ENCODE data around the gene ACTC1.

ACTC1 gene

DNA sequence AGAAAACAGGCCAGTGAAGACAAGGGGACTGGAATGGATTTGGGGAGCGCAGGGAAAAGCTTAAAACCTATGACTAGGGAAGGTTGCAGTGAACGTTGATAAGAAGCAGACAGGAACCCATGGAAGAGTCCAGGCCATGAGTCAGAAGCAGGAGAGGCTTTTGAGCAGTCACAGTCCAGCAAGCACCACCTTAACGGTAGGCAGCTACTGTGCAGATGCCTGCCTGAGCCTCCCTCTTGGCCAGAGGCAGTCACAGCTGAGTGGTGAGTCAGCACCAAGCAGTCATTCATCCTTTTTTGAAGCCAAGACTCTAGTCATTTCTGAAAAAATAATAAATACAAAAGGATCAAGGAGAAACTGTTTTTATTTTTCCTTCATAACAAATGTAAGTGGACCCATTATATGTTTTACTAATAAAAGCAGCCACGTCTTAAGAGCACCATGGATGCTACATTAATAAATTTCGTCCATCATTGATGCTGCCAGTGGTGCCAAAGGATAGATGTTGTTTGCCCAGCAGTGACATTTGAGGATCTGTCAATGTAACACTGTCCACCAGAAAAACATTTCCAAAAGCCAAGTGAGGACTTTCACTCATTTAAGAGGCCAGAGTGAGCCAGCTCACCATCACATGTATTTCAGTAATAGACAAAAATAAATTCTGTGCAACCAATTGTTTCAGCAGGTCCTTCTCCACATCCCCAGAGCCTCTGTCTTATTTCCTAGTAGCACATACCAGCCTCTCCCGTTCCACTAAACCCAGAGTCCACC, 42.1 kb upstream of the ACTC1 start:
- Histone ChIP-seq H3K9me3 (ENCODE audit: control insufficient read depth, insufficient read depth, low read length) (no peaks in the 10 kb centered on the region), H3K36me3 (ENCODE audit: control insufficient read depth, low read length) (no peaks in the 10 kb centered on the region), H3K79me2 (ENCODE audit: control insufficient read depth, low read length) (no peaks in the 10 kb centered on the region), H4K20me1 (ENCODE audit: control insufficient read depth, insufficient read depth, low read depth, low read length) (no peaks in the 10 kb centered on the region), H3K27ac (ENCODE audit: low read depth, low read length) (no peak overlapping the region), H3K4me1 (ENCODE audit: control insufficient read depth, low read length) (no peaks in the 10 kb centered on the region), H3K9me2 (replicated peaks; ENCODE audit: control insufficient read depth, low read length) (no peaks in the 10 kb centered on the region), H3K27me3 (ENCODE audit: control insufficient read depth, low read length) (no peaks in the 10 kb centered on the region), H3K4me2 (ENCODE audit: low read length) (no peak overlapping the region), H3F3A (ENCODE audit: control insufficient read depth, insufficient read depth) (no peaks in the 10 kb centered on the region), H3K4me3 (ENCODE audit: low read length) (no peak overlapping the region)
- no peak for TF ChIP-seq EZH2phosphoT487 (IDR thresholded peaks at IDR 0.05; ENCODE audit: borderline replicate concordance, low read length)
- TF ChIP-seq, protein P1, sequence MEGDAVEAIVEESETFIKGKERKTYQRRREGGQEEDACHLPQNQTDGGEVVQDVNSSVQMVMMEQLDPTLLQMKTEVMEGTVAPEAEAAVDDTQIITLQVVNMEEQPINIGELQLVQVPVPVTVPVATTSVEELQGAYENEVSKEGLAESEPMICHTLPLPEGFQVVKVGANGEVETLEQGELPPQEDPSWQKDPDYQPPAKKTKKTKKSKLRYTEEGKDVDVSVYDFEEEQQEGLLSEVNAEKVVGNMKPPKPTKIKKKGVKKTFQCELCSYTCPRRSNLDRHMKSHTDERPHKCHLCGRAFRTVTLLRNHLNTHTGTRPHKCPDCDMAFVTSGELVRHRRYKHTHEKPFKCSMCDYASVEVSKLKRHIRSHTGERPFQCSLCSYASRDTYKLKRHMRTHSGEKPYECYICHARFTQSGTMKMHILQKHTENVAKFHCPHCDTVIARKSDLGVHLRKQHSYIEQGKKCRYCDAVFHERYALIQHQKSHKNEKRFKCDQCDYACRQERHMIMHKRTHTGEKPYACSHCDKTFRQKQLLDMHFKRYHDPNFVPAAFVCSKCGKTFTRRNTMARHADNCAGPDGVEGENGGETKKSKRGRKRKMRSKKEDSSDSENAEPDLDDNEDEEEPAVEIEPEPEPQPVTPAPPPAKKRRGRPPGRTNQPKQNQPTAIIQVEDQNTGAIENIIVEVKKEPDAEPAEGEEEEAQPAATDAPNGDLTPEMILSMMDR (IDR thresholded peaks at IDR 0.05; ENCODE audit: low read depth, low read length, poor library complexity, severe bottlenecking), result no peak

DNA sequence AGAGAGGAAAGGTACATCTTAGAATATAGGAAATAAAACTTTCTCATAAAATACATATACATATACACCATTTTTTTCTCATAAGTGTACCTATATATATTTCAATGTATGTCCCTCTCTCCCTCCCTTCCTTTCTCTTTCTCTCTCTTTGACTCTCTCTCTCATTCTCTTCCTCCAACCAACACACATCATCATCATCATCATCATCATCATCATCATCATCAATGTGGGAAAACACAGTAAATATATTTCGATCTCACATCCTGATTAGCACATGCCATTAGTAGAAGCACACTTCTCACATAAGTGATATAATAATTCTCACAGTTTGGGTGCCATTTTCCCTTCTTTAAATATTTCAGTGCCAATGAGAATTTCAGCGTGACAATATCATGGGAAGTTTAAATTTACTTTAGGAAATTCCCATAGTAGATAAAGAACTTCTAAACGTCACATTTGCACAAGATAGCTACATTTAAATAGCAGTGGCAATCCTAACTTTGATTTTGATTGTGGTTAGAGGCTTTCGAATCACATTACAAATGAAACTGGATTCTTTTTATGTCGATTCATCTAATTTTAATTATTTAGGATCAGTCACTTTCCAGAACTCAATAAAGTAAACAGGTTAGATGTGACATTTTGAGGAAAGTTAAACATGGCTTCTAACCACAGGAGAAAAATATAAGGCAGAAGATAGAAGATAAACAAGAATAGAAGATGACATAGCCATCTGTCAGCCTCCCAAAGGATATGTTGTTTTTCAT, 33.0 kb upstream of the ACTC1 start:
- no peak overlapping the region for H3K4me3 ChIP-seq (ENCODE audit: low read length)
- peaks cover 4% of the 10 kb centered on the region; the same call in 1 of the 2 replicates for H3K27me3 ChIP-seq (ENCODE audit: control insufficient read depth, low read length)
- no peaks in the 10 kb centered on the region for H3K9me3 ChIP-seq (ENCODE audit: control insufficient read depth, insufficient read depth, low read length)
- H3K9me2 ChIP-seq (replicated peaks; ENCODE audit: control insufficient read depth, low read length), result no peaks in the 10 kb centered on the region
- H3K79me2 ChIP-seq (ENCODE audit: control insufficient read depth, low read length), result no peaks in the 10 kb centered on the region
- H4K20me1 ChIP-seq (ENCODE audit: control insufficient read depth, insufficient read depth, low read depth, low read length), result no peaks in the 10 kb centered on the region
- H3F3A ChIP-seq (ENCODE audit: control insufficient read depth, insufficient read depth), result no peaks in the 10 kb centered on the region
- TF ChIP-seq EZH2phosphoT487 (IDR thresholded peaks at IDR 0.05; ENCODE audit: borderline replicate concordance, low read length), result no peak
- TF ChIP-seq, protein P1 (IDR thresholded peaks at IDR 0.05; ENCODE audit: low read depth, low read length, poor library complexity, severe bottlenecking), result no peak
- H3K4me1 ChIP-seq (ENCODE audit: control insufficient read depth, low read length), result no peaks in the 10 kb centered on the region
- H3K27ac ChIP-seq (ENCODE audit: low read depth, low read length), result no peak overlapping the region
- no peak overlapping the region for H3K4me2 ChIP-seq (ENCODE audit: low read length)
- no peaks in the 10 kb centered on the region for H3K36me3 ChIP-seq (ENCODE audit: control insufficient read depth, low read length)

DNA sequence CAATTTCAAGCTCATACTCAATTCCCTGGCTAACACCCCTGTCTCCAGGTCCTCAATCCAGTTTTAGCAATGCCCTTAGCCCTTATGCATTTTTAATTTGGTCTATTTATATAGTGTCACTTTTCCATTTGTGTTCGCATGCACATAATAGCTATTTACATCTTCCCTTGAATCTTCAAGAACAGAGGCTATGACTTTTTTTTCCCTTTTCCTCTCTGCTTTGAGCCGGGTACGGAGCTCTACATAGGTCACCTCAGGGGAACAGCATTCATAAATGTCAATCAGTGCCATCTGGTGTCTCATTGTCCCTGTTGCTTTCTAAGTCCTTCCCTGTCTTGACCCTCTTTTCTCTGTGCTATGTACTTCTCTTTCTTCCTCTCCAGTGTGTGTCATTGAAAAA, 26.5 kb upstream of the ACTC1 start:
- no peak for TF ChIP-seq EZH2phosphoT487 (IDR thresholded peaks at IDR 0.05; ENCODE audit: borderline replicate concordance, low read length)
- TF ChIP-seq, protein P1 (IDR thresholded peaks at IDR 0.05; ENCODE audit: low read depth, low read length, poor library complexity, severe bottlenecking), result no peak
- H3K36me3 ChIP-seq (ENCODE audit: control insufficient read depth, low read length), result no peaks in the 10 kb centered on the region
- H3K9me3 ChIP-seq (ENCODE audit: control insufficient read depth, insufficient read depth, low read length), result no peaks in the 10 kb centered on the region
- H4K20me1 ChIP-seq (ENCODE audit: control insufficient read depth, insufficient read depth, low read depth, low read length), result no peaks in the 10 kb centered on the region
- no peaks in the 10 kb centered on the region for H3K9me2 ChIP-seq (replicated peaks; ENCODE audit: control insufficient read depth, low read length)
- no peak overlapping the region for H3K27ac ChIP-seq (ENCODE audit: low read depth, low read length)
- H3K27me3 ChIP-seq (ENCODE audit: control insufficient read depth, low read length), result peaks cover 4% of the 10 kb centered on the region; the same call in 1 of the 2 replicates
- no peaks in the 10 kb centered on the region for H3F3A ChIP-seq (ENCODE audit: control insufficient read depth, insufficient read depth)
- no peak overlapping the region for H3K4me2 ChIP-seq (ENCODE audit: low read length)
- no peaks in the 10 kb centered on the region for H3K4me1 ChIP-seq (ENCODE audit: control insufficient read depth, low read length)
- no peak overlapping the region for H3K4me3 ChIP-seq (ENCODE audit: low read length)
- no peaks in the 10 kb centered on the region for H3K79me2 ChIP-seq (ENCODE audit: control insufficient read depth, low read length)

All from DOHH2 (cell line).